Epithelial cell of esophagus (primary cell): Measurements from ENCODE around the gene CCND1.

Source experiments
- DNase-seq: peaks from one replicate; pipeline ENCODE4 v3.0.0; 2010; ENCODE audit warnings: low read depth
- H3K4me3 ChIP-seq: 2 replicates; pipeline ENCODE4 v1.5.1; 2011; ENCODE audit warnings: mild to moderate bottlenecking, low read length, control low read depth
- CTCF ChIP-seq: IDR thresholded peaks from 2 replicates; pipeline ENCODE4 v1.5.1; 2011; ENCODE audit warnings: low read depth, mild to moderate bottlenecking, low read length, control low read depth, inconsistent platforms; ENCODE audit not compliant: insufficient read depth; ENCODE audit errors: missing control alignments

Gene CCND1

GRCh38 chr11:69650832-69651344, 9.9 kb downstream of the CCND1 start:
- no peak for DNase-seq
- no peak for TF ChIP-seq CTCF
- no peak overlapping the region for H3K4me3 ChIP-seq

GRCh38 chr11:69651834-69652620, 11.1 kb downstream of the CCND1 start:
- H3K4me3 ChIP-seq: no peak overlapping the region
- DNase-seq: no peak
- no peak for TF ChIP-seq CTCF

DNA sequence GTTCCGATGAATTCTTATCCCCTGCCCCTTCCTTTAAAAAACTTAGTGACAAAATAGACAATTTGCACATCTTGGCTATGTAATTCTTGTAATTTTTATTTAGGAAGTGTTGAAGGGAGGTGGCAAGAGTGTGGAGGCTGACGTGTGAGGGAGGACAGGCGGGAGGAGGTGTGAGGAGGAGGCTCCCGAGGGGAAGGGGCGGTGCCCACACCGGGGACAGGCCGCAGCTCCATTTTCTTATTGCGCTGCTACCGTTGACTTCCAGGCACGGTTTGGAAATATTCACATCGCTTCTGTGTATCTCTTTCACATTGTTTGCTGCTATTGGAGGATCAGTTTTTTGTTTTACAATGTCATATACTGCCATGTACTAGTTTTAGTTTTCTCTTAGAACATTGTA, 12.0 kb downstream of the CCND1 start:
- no peak for TF ChIP-seq CTCF
- no peak for DNase-seq

GRCh38 chr11:69653406-69653960, 12.5 kb downstream of the CCND1 start:
- TF ChIP-seq CTCF: no peak
- H3K4me3 ChIP-seq: no peak overlapping the region
- no peak for DNase-seq

More for the DNA sequence above, 12.0 kb downstream of the CCND1 start:
- no peak overlapping the region for H3K4me3 ChIP-seq

DNA sequence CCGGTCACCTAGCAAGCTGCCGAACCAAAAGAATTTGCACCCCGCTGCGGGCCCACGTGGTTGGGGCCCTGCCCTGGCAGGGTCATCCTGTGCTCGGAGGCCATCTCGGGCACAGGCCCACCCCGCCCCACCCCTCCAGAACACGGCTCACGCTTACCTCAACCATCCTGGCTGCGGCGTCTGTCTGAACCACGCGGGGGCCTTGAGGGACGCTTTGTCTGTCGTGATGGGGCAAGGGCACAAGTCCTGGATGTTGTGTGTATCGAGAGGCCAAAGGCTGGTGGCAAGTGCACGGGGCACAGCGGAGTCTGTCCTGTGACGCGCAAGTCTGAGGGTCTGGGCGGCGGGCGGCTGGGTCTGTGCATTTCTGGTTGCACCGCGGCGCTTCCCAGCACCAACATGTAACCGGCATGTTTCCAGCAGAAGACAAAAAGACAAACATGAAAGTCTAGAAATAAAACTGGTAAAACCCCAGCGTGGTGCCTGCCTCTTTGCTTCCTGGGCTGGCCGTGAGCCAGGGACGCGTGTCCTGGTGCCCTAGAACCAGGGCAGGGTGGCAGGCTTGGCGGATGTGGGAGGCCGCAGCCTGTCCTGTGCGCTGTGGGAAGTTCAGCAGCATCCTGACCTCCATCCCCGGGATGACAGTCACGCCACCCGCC, 13.2 kb downstream of the CCND1 start:
- TF ChIP-seq CTCF: no peak
- no peak for DNase-seq
- H3K4me3 ChIP-seq: no peak overlapping the region

DNA sequence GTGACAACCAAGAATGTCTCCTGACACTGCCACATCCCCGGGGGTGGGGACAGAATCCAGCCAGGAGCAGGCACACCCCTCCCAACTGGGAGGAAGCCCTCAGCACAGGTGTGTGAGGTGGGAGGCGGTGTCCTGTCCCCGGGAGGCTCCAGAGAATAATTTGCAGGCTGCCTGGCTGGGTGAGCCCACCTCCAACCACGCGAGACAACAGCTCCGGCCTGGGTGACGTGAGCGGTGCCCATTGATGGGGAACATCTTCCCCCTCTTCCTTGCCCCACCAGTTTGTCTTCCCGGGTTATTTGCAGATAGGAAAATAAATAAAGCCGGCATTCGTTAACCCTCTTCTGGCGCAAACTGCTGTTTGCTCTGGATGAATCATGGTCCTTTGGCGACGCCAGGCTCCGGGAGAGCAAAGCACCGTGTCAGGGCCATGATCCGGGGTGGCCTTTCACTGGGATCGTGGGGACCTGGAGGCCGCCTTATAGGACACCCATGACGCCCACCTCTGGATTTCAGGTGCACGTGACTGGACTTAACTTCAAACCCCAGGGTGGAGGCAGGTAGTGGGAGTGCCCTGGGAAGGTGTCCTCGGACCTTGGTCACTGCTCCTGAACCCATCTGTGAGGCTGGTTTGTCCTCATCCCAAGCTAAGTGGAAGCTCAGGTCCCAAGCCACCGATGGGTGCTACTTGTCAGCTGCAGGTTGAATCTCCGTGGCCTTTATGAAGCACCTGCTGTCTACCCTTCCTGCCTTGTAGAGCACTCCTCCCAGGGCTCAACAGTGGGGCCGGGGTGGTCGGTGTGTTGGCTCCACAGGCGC, 13.9 kb downstream of the CCND1 start:
- no peak for TF ChIP-seq CTCF
- H3K4me3 ChIP-seq: no peak overlapping the region
- peak; percentile 57 for DNase-seq
